ENCODE results near the gene ADGRD1.
A peak's percentile ranks its signal among the peaks of the same experiment; 100 is the strongest.
"Not testable (repeated sequence)": the region's sequence is repeated elsewhere in the genome, so short reads cannot be mapped to it uniquely, and the experiment has no call there.

ADGRD1 gene

GRCh38 chr12:131128556-131128955 lies 174.8 kb downstream of the ADGRD1 start:
- no peak for DNase-seq

- not testable (repeated sequence) for DNase-seq
Measured at GRCh38 chr12:131128966-131129619, 175.4 kb downstream of the ADGRD1 start.

GRCh38 chr12:131129839-131130238 lies 176.1 kb downstream of the ADGRD1 start:
- no peak for DNase-seq

- no peak for DNase-seq
Measured at GRCh38 chr12:131130311-131130911, 176.7 kb downstream of the ADGRD1 start.

GRCh38 chr12:131131077-131131807 lies 177.5 kb downstream of the ADGRD1 start:
- DNase-seq = no peak

- DNase-seq = no peak
Measured at GRCh38 chr12:131131808-131132117, 178.1 kb downstream of the ADGRD1 start.

- DNase-seq = peak in 1 of 2 donors; percentile 14
Measured at GRCh38 chr12:131132118-131132892, 178.6 kb downstream of the ADGRD1 start.

GRCh38 chr12:131133015-131133905 lies 179.6 kb downstream of the ADGRD1 start:
- no peak for DNase-seq

- no peak for DNase-seq
Measured at GRCh38 chr12:131133994-131134393, 180.3 kb downstream of the ADGRD1 start.

GRCh38 chr12:131134523-131135310 lies 181.0 kb downstream of the ADGRD1 start:
- no peak for DNase-seq

- DNase-seq = no peak
Measured at GRCh38 chr12:131135311-131135785, 181.6 kb downstream of the ADGRD1 start.

- DNase-seq = no peak
Measured at GRCh38 chr12:131135786-131136538, 182.3 kb downstream of the ADGRD1 start.

- DNase-seq = no peak
Measured at GRCh38 chr12:131136539-131136872, 182.8 kb downstream of the ADGRD1 start.

- DNase-seq = no peak
Measured at GRCh38 chr12:131137009-131137835, 183.5 kb downstream of the ADGRD1 start.

- DNase-seq = no peak
Measured at GRCh38 chr12:131137836-131138637, 184.3 kb downstream of the ADGRD1 start.

- no peak for DNase-seq
Measured at GRCh38 chr12:131138638-131139362, 185.1 kb downstream of the ADGRD1 start.

GRCh38 chr12:131139363-131140068 lies 185.8 kb downstream of the ADGRD1 start:
- DNase-seq = no peak

- DNase-seq = no peak
Measured at GRCh38 chr12:131140069-131140435, 186.3 kb downstream of the ADGRD1 start.

Data from bone marrow (tissue), 2 donors.